ENCODE data around the gene LRRK1.
"Not testable (repeated sequence)": the region's sequence is repeated elsewhere in the genome, so short reads cannot be mapped to it uniquely, and the experiment has no call there.

Gene LRRK1

GRCh38 chr15:101091080-101092017, 172.2 kb downstream of the LRRK1 start:
- in situ Hi-C loops (cut with MboI; ENCODE audit: low pct_unique_long_range_greater_than_20kb, low sequenced_read_pairs, unreplicated experiment): loop anchor here (10.0 kb wide), 1 partner anchor 163 kb away; the partner anchor contains the start of gene CHSY1
- DNase-seq (ENCODE audit: low spot score): no peak
- no peak for TF ChIP-seq CTCF (IDR thresholded peaks at IDR 0.05; ENCODE audit: extremely low read depth, insufficient read depth, missing control alignments)

GRCh38 chr15:101092156-101092866, 173.2 kb downstream of the LRRK1 start:
- TF ChIP-seq CTCF (IDR thresholded peaks at IDR 0.05; ENCODE audit: extremely low read depth, insufficient read depth, missing control alignments): no peak
- in situ Hi-C loops (cut with MboI; ENCODE audit: low pct_unique_long_range_greater_than_20kb, low sequenced_read_pairs, unreplicated experiment): loop anchor here (10.0 kb wide), 1 partner anchor 162 kb away; the partner anchor contains the start of gene CHSY1

GRCh38 chr15:101092867-101093202, 173.7 kb downstream of the LRRK1 start:
- no peak for TF ChIP-seq CTCF (IDR thresholded peaks at IDR 0.05; ENCODE audit: extremely low read depth, insufficient read depth, missing control alignments)
- in situ Hi-C loops (cut with MboI; ENCODE audit: low pct_unique_long_range_greater_than_20kb, low sequenced_read_pairs, unreplicated experiment): loop anchor here (10.0 kb wide), 1 partner anchor 162 kb away; the partner anchor contains the start of gene CHSY1
- no peak for DNase-seq (ENCODE audit: low spot score)

More at GRCh38 chr15:101092156-101092866, 173.2 kb downstream of the LRRK1 start:
- DNase-seq (ENCODE audit: low spot score): no peak

GRCh38 chr15:101093958-101094357, 174.8 kb downstream of the LRRK1 start:
- in situ Hi-C loops (cut with MboI; ENCODE audit: low pct_unique_long_range_greater_than_20kb, low sequenced_read_pairs, unreplicated experiment): loop anchor here (10.0 kb wide), 1 partner anchor 161 kb away; the partner anchor contains the start of gene CHSY1
- no peak for TF ChIP-seq CTCF (IDR thresholded peaks at IDR 0.05; ENCODE audit: extremely low read depth, insufficient read depth, missing control alignments)
- no peak for DNase-seq (ENCODE audit: low spot score)

- not testable (repeated sequence) for DNase-seq (ENCODE audit: low spot score)
- in situ Hi-C loops (cut with MboI; ENCODE audit: low pct_unique_long_range_greater_than_20kb, low sequenced_read_pairs, unreplicated experiment): loop anchor here (10.0 kb wide), 1 partner anchor 159 kb away; the partner anchor contains the start of gene CHSY1
Measured at GRCh38 chr15:101095796-101096406, 176.7 kb downstream of the LRRK1 start.

- TF ChIP-seq CTCF (IDR thresholded peaks at IDR 0.05; ENCODE audit: extremely low read depth, insufficient read depth, missing control alignments): no peak
- DNase-seq (ENCODE audit: low spot score): no peak
- in situ Hi-C loops (cut with MboI; ENCODE audit: low pct_unique_long_range_greater_than_20kb, low sequenced_read_pairs, unreplicated experiment): loop anchor here (10.0 kb wide), 1 partner anchor 158 kb away; the partner anchor contains the start of gene CHSY1
Measured at GRCh38 chr15:101097111-101097510, 178.0 kb downstream of the LRRK1 start.
